CD4-positive, alpha-beta T cell treated with Interferon alpha-2 for 1 hour (primary cell): Measurements from ENCODE around the gene SYNGR1.

ENCODE experiments used
- DNase-seq, 2 donors: peaks; one replicate each; pipeline ENCODE4 v3.0.0-alpha.2; 2020 to 2022

Gene SYNGR1

GRCh38 chr22:39432361-39432811 lies 82.6 kb downstream of the SYNGR1 start:
- no peak for DNase-seq

- no peak for DNase-seq
Measured at GRCh38 chr22:39433476-39434242, 83.9 kb downstream of the SYNGR1 start.

GRCh38 chr22:39434243-39434653 lies 84.5 kb downstream of the SYNGR1 start:
- no peak for DNase-seq

- DNase-seq = no peak
Measured at GRCh38 chr22:39434721-39435120, 84.9 kb downstream of the SYNGR1 start.
